GM04504 (cell line): ENCODE measurements around the gene GAA.
A peak's percentile ranks its signal among the peaks of the same experiment; 100 is the strongest.
"Not testable (repeated sequence)": the region's sequence is repeated elsewhere in the genome, so short reads cannot be mapped to it uniquely, and the experiment has no call there.

ENCODE experiments used
- DNase-seq: peaks from one replicate; pipeline ENCODE4 v3.0.0-alpha.2; 2012; ENCODE audit warnings: low read depth

GAA gene

GRCh38 chr17:80145076-80146075, 44.0 kb downstream of the GAA start:
- DNase-seq = no peak

- DNase-seq = no peak
Measured at GRCh38 chr17:80146121-80147034, 45.0 kb downstream of the GAA start.

DNA sequence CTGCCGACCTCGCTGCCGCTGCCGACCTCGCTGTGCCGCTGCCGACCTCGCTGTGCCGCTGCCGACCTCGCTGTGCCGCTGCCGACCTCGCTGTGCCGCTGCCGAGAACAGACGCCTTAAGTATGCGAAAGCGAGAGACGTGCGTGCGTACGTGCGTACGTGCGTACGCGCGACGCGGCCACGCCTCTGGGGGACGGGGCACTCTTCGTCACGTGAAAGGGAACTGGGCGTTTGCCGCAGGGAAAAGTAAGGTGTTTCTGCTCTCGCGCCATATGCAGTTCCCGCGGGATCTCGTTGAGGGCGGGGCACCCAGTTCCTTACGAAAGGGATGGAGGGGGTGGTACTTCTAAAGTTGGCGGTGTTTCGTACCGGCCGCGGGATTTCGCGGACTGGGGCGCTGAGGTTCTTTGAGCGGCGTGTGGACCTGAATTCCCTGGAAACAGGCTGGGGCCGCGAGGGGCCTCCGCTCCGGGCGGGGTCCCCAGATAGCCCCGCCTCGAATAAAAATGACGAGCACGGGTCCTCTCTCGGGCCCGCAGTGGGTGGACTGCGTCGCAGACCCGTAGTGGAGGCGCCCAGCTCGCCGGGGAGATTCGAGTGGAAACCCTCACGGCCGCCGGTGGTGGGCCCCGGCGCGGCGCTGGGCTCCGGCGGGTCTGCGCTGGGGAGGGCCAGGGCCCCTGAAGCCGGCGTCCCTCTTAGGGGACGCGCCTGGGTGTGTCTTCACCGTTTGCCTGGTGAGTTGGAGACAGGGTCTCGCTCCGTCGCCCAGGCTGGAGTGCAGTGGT, 45.8 kb downstream of the GAA start, which contains the start of gene EIF4A3:
EIF4A3 (minus strand) TSS at position 94 of the 788 bp plus-strand sequence. CDS start 167 bp downstream, outside the sequence.
- DNase-seq = peak; percentile 97

DNA sequence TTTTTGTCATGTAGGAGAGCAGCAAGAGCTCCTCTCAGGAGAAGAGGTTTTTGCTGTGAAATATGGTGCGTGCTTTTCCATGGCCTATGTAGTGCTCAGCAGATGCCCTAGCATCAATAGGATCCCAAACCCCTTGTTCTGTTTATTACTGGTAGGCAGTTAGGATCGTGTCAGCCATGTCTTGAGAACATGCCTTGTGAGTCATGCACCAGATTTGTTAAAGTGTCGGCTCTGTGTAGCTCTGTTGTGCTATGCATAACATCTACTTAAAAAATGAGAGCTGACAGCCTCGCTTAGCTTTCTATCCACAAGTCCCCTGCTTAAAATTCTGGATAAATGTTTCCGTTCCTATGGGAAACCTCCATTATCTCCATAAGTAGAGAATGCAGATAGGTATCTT, 50.0 kb downstream of the GAA start:
- peak; percentile 48 for DNase-seq

- no peak for DNase-seq
Measured at GRCh38 chr17:80152081-80152702, 50.8 kb downstream of the GAA start.

DNA sequence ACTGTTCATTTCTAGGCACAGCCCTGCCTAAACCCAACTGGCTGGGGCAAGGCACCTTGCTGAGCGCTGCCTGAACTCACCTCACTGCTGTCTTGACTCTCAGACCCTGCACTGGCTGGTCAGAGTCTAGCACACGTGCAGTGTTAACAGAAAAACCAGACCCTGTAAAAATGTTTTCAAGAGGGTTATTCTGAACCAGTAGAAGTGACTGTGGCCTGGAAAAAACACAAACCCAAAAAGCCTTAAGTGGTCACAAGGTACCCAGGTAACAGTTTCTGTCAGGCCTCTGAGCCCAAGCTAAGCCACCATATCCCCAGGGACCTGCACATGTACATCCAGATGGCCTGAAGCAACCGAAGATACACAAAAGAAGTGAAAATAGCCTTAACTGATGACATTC, 51.6 kb downstream of the GAA start:
- DNase-seq = no peak

GRCh38 chr17:80154166-80154565, 52.8 kb downstream of the GAA start:
- no peak for DNase-seq

DNA sequence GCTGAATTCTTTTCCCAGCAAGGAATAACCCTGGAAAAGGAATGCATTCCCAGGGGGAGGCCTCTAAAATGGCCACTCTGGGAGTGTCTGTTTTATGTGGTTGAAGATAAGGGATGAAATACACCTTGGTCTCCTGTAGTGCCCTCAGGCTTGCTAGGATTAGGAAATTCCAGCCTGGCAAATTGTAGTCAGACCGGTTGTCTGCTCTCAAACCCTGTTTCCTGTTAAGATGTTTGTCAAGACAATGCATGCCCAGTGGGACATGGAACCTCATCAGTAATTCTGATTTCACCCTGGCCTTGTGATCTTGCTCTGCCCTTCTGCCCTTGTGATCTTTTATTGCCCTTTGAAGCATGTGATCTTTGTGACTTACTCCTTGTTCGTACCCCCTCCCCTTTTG, 54.2 kb downstream of the GAA start:
- DNase-seq = not testable (repeated sequence)

GRCh38 chr17:80158846-80159245, 57.5 kb downstream of the GAA start:
- no peak for DNase-seq

- no peak for DNase-seq
Measured at GRCh38 chr17:80160536-80160935, 59.2 kb downstream of the GAA start.

DNA sequence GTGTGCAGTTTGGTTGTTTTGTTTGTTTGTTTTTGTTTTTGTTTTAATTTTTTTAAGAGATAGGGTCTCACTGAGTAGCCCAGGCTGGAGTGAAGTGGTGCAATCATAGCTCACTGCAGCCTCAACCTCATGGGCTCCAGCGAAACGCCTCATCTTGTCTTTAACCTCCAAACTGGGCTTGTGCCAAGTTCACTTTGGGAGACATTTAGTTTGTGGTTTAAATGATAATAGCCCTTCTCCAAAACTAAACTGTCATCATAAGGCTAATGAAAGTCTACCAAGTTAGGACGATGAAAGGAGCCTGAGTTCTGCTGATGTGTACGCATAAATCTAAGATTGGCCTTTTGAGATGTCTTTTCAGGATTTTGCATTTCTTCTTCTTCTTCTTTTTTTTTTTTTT, 62.0 kb downstream of the GAA start:
- DNase-seq = no peak

- DNase-seq = no peak
Measured at GRCh38 chr17:80164185-80164584, 62.8 kb downstream of the GAA start.

GRCh38 chr17:80166446-80166845, 65.1 kb downstream of the GAA start:
- DNase-seq = no peak

- DNase-seq = no peak
Measured at GRCh38 chr17:80168371-80168770, 67.0 kb downstream of the GAA start.

DNA sequence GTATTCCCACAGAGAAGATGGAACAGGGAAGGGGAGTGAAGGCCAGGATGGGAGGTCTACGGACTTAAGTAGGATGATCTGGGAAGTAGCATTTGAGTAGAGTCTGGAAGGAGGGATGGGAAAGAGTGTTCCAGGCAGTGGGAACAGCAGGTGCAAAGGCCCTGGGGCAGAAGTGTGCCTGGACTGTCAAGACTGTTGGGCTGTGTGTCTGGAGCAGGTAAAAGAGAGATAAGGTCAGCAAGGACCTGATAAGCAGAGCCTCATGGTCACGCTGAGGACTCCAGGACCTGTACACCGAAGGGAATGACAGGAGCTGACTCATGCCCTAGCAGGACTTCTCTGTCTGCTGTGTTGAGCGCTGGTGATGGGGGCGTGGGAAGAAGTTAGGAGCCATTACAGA, 67.7 kb downstream of the GAA start:
- DNase-seq = no peak
